ENCODE measurements around the gene CELA3A. TPM values are rescaled to one million over a fixed set of nuclear protein-coding genes. Genes with fewer than 3 reads are reported as not detected.

Gene CELA3A
- total and polyA plus RNA-seq, 10 of the 15 experiments (the other 5 are each of a cell fraction or from before 2014, with no cell fraction given), result 7.6 TPM; not detected in 9

GRCh38 chr1:22025368-22026155 is 24.1 kb downstream of the CELA3A start (continued):
- no peak; a peak in 1 of 4 replicates for TF ChIP-seq EP300 (IDR thresholded peaks at IDR 0.05; ENCODE audit: borderline replicate concordance in 1 of 2, control insufficient read depth in 1 of 2, low read depth in 2 of 2, low read length in 2 of 2)
- peak; percentile 82 for TF ChIP-seq ATF7 (IDR thresholded peaks at IDR 0.05; ENCODE audit: low read depth)
- peak; percentile 23; the same call in 1 of the 2 replicates for TF ChIP-seq CREB1 (IDR thresholded peaks at IDR 0.05; ENCODE audit: low read depth)
- no peak for TF ChIP-seq BCLAF1 (IDR thresholded peaks at IDR 0.05)
- peak; percentile 11; the same call in 1 of the 2 replicates for TF ChIP-seq TCF3 (IDR thresholded peaks at IDR 0.05; ENCODE audit: borderline replicate concordance, insufficient read depth, low read depth, low read length)
- peak; percentile 43; the same call in 1 of the 2 replicates for TF ChIP-seq FOXM1 (IDR thresholded peaks at IDR 0.05; ENCODE audit: low read depth, low read length)
- peak; percentile 95 for TF ChIP-seq POLR2A (IDR thresholded peaks at IDR 0.05; ENCODE audit: low read depth, low read length)
- TF ChIP-seq PAX5 (IDR thresholded peaks at IDR 0.05; ENCODE audit: borderline replicate concordance, low read depth, low read length), result 0 out of 2 replicates have a peak, but pooled peaks have one; percentile 27
- TF ChIP-seq, protein P1, sequence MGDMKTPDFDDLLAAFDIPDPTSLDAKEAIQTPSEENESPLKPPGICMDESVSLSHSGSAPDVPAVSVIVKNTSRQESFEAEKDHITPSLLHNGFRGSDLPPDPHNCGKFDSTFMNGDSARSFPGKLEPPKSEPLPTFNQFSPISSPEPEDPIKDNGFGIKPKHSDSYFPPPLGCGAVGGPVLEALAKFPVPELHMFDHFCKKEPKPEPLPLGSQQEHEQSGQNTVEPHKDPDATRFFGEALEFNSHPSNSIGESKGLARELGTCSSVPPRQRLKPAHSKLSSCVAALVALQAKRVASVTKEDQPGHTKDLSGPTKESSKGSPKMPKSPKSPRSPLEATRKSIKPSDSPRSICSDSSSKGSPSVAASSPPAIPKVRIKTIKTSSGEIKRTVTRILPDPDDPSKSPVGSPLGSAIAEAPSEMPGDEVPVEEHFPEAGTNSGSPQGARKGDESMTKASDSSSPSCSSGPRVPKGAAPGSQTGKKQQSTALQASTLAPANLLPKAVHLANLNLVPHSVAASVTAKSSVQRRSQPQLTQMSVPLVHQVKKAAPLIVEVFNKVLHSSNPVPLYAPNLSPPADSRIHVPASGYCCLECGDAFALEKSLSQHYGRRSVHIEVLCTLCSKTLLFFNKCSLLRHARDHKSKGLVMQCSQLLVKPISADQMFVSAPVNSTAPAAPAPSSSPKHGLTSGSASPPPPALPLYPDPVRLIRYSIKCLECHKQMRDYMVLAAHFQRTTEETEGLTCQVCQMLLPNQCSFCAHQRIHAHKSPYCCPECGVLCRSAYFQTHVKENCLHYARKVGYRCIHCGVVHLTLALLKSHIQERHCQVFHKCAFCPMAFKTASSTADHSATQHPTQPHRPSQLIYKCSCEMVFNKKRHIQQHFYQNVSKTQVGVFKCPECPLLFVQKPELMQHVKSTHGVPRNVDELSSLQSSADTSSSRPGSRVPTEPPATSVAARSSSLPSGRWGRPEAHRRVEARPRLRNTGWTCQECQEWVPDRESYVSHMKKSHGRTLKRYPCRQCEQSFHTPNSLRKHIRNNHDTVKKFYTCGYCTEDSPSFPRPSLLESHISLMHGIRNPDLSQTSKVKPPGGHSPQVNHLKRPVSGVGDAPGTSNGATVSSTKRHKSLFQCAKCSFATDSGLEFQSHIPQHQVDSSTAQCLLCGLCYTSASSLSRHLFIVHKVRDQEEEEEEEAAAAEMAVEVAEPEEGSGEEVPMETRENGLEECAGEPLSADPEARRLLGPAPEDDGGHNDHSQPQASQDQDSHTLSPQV (IDR thresholded peaks at IDR 0.05), result no peak
- TF ChIP-seq, protein P2, sequence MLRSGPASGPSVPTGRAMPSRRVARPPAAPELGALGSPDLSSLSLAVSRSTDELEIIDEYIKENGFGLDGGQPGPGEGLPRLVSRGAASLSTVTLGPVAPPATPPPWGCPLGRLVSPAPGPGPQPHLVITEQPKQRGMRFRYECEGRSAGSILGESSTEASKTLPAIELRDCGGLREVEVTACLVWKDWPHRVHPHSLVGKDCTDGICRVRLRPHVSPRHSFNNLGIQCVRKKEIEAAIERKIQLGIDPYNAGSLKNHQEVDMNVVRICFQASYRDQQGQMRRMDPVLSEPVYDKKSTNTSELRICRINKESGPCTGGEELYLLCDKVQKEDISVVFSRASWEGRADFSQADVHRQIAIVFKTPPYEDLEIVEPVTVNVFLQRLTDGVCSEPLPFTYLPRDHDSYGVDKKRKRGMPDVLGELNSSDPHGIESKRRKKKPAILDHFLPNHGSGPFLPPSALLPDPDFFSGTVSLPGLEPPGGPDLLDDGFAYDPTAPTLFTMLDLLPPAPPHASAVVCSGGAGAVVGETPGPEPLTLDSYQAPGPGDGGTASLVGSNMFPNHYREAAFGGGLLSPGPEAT (IDR thresholded peaks at IDR 0.05; ENCODE audit: low read depth), result peak; percentile 83
- TF ChIP-seq KDM1A (IDR thresholded peaks at IDR 0.05; ENCODE audit: borderline replicate concordance), result no peak
- TF ChIP-seq, protein P3, sequence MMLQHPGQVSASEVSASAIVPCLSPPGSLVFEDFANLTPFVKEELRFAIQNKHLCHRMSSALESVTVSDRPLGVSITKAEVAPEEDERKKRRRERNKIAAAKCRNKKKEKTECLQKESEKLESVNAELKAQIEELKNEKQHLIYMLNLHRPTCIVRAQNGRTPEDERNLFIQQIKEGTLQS (IDR thresholded peaks at IDR 0.05; ENCODE audit: borderline replicate concordance, extremely low read depth, low read depth, low read length), result no peak
- peak; percentile 11 for TF ChIP-seq RELA (IDR thresholded peaks at IDR 0.05; ENCODE audit: borderline replicate concordance, partially characterized antibody)
- no peak for TF ChIP-seq STAT3 (IDR thresholded peaks at IDR 0.05; ENCODE audit: low read depth, low read length)
- TF ChIP-seq SMC3 (IDR thresholded peaks at IDR 0.05; ENCODE audit: borderline replicate concordance, low read length), result no peak
- peak; percentile 87 for TF ChIP-seq PML (IDR thresholded peaks at IDR 0.05; ENCODE audit: low read length)
- TF ChIP-seq IRF5 (IDR thresholded peaks at IDR 0.05; ENCODE audit: borderline replicate concordance), result no peak
- no peak for TF ChIP-seq HDAC2 (IDR thresholded peaks at IDR 0.05)
- peak; percentile 29 for TF ChIP-seq SMAD1 (IDR thresholded peaks at IDR 0.05; ENCODE audit: low read depth, partially characterized antibody)

Data from GM12878 (cell line).